Measurements from ENCODE around the gene FSD1.
"Not testable (repeated sequence)": the region's sequence is repeated elsewhere in the genome, so short reads cannot be mapped to it uniquely, and the experiment has no call there.

FSD1 gene

DNA sequence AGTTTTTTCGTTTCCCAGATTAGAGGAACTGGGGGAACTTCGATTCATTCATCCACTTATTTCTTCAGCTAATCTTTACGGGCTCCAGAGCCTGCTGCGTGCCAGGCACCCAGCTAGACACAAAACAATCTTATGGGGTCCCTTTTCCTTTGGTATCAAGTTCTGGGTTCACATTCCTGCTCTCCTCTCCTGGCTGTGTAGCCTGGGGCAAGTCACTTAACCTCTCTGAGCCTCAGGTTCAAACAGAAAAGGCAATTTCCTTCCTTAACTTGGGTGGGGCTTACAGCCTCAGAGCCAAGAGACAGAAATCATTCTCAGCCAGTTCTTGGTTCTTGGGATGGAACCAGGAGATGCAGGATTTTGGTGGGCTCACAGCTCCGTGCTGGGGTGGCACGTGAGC, 19.4 kb upstream of the FSD1 start:
- no peak for DNase-seq (ENCODE audit: low spot score)

DNA sequence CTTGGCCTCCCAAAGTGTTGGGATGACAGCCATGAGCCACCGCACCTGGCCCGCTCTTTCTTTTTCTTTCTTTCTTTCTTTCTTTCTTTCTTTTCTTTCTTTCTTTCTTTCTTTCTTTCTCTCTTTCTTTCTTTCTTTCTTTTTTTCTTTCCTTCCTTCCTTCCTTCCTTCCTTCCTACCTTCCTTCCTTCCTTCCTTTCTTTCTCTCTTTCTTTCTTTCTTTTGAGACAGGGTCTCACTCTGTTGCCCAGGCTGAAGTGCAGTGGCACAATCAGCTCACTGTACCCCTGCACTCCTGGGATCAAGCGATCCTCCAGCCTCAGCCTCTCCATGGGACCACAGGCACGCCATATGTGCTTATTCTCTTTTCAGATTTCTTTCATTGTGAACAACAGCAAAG, 18.3 kb upstream of the FSD1 start:
- not testable (repeated sequence) for DNase-seq (ENCODE audit: low spot score)

GRCh38 chr19:4288091-4288777, 16.2 kb upstream of the FSD1 start:
- DNase-seq (ENCODE audit: low spot score) = peak; percentile 39

DNA sequence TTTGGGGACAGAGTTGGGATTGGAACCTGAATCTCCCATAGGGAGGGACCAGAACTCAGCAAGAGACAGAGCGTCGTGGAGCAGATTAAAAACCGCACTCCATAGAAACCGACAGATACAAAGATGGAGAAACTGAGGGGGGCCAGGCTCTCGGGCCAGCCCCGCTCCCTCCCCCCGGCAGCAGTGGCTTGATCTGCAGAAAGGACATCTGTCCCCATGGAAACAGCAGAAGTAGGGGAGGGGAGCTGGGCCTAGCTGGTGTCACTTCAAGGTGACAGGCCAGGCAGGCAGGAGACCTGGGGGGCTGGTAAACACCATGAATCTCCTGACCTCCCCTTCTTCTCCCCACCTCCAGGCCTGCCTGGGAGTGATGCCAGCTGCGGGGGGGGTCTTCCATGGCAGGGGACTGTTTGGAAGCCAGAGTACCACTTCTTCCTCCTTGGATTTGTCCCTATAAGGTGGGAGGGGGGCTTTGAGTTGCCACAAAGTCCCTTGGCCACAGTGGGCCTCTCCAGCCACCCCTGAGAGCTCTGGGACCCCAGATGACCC, 13.1 kb upstream of the FSD1 start:
- no peak for DNase-seq (ENCODE audit: low spot score)

DNA sequence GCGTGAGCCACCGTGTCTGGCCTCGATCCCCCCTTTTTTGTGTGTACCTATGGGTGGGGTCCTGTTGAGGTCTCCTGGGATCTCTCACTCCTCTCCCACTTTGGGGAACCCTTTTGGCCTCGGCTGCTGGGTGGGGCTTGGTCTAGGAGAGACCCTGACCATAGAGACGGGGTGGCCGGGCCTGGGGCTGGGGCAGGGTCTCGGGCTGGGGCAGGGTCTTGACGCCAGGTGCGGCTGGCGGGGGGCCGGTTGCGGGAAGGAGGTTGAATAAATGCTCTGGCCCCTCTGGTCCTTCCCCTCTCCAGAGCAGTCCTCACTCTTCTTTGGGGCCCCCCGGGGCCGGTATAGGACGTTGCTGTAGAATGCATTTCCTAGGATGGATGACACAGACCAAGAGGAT, 11.9 kb upstream of the FSD1 start:
- DNase-seq (ENCODE audit: low spot score) = no peak

DNA sequence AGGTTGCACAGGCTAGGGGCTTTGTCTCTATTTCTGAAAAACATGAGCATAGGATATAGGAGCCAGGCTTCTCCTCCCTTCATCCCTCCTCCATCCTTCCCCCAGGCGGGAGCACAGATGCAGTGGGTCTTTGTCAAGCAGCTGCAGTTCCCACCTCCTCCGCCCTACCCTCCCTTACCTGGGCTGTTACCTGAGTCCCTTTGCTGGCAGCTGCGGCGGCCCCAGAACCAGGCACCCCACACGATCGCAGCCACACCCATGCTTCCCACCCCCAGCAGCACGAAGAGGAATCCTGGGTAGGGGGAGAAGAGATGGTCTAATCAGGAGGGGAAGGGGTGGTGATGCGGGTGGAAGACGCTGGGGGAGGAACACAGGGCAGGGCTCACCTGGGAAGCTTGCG, 10.0 kb upstream of the FSD1 start:
- DNase-seq (ENCODE audit: low spot score) = no peak

DNA sequence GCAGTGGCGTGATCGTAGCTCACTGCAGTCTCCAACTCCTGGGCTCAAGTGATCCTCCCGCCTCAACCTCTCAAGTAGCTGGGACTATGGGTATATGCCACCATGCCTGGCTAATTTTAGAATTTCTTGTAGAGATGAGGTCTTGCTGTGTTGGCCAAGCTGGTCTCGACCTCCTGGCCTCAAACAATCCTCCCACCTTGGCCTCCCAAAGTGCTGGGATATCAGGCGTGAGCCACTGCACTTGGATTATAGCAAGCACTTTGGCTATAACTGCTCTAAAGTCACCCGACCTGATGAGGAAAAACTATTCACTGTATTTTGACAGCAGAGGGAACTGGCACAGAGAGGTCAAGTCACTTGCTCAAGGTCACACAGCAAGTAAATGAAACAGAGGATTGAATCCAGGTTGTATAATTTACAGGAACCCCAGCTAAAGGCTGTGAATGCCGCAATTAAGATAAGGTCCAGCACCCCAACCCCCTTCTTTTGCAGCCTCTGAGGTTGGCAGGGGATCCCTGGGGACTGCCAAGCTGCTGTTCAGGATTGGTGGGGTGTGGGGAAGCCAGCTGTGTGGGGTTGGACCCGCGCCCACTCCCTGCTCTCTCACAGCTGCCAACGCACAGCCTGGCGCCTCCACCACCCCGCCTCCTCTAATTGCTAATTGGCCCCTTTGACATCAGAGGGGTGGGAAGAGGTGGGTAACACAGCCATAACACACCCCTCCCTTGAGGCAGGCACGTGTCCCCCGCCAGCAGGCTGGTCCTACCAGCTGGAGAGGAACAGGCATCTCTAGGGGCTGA, 8.2 kb upstream of the FSD1 start:
- no peak for DNase-seq (ENCODE audit: low spot score)

- no peak for DNase-seq (ENCODE audit: low spot score)
These were observed 6.2 kb upstream of the FSD1 start for GRCh38 chr19:4297901-4298809.

DNA sequence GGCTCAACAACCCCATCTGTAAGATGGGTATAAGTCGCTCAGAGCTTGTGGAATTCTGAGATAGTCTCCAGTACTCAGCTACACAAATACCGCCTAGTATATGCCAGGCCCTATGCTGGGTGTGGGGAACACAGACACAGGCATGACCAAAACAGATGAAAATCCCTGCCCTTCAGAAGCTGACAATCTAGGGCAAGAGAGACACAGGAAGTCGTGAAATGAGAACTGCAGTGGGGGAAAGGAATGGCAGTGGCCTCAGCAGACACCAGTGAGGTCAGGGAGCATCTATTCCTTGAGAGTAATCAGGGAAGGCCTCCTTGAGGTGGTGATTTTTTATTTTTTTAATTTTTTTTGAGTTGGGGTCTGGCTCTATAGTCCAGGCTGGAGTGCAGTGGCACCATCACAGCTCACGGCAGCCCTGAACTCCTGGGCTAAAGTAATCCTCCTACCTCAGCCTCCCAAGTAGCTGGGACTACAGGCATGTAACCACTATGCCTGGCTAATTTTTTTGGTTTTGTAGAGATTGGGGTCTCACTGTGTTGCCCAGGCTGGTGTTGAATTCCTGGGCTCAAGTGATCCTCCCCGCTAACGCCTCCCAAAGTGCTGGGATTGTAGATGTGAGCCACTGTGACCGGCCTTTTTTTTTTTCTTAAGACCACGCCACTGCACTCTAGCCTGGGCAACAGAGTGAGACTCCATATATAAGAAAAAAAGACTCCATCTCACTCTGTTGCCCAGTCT, 5.4 kb upstream of the FSD1 start:
- DNase-seq (ENCODE audit: low spot score) = no peak

DNA sequence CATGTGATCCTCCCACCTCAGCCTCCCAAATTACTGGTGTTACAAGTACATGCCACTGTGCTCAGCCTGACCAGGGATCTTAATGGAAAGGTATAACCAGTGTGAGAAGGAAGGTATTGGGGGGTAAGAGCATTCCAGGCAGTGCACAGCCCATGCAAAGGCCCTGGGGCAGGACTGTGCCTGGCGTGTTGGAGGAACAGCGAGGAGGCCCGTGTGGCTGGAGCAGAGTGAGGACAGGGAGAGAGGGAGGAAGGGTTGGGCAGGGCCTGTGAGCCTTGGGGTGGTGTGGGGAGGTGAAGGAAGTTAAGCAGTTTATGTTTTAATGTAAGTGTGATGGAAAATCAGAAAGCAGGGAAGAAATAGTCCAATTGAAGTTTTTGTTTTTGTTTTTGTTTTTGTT, 3.8 kb upstream of the FSD1 start:
- DNase-seq (ENCODE audit: low spot score) = no peak

GRCh38 chr19:4301590-4302242, 2.7 kb upstream of the FSD1 start:
- no peak for DNase-seq (ENCODE audit: low spot score)

DNA sequence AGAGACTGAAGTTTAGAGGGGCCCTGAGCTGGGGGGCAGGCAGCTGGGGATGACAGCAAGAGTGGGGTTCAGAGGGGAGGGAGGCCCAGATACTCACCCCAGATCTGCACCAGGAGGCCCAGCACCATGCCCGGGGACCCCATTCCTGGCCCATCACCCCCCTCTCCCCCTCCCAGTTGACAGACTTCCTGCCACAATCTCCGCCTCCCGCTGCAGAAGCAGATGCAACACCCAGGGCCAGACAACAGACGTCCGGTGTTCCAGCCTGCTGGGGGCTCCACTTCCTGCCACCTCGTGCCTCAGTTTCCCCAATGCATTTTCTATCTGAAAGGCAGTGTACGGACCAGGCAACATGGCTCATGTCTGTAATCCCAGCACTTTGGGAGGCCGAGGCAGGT, 2.2 kb upstream of the FSD1 start, which contains the start of gene TMIGD2:
TSS of gene TMIGD2 (minus strand) at position 147 of the 398 bp plus-strand sequence. CDS start at position 143, 4 bp downstream.
- no peak for DNase-seq (ENCODE audit: low spot score)

- DNase-seq (ENCODE audit: low spot score) = no peak
These were observed 420 bp upstream of the FSD1 start for GRCh38 chr19:4303819-4304537.

GRCh38 chr19:4305257-4305612, 837 bp downstream of the FSD1 start:
- no peak for DNase-seq (ENCODE audit: low spot score)

- DNase-seq (ENCODE audit: low spot score) = no peak
These were observed 1.3 kb downstream of the FSD1 start for GRCh38 chr19:4305659-4306058.

DNA sequence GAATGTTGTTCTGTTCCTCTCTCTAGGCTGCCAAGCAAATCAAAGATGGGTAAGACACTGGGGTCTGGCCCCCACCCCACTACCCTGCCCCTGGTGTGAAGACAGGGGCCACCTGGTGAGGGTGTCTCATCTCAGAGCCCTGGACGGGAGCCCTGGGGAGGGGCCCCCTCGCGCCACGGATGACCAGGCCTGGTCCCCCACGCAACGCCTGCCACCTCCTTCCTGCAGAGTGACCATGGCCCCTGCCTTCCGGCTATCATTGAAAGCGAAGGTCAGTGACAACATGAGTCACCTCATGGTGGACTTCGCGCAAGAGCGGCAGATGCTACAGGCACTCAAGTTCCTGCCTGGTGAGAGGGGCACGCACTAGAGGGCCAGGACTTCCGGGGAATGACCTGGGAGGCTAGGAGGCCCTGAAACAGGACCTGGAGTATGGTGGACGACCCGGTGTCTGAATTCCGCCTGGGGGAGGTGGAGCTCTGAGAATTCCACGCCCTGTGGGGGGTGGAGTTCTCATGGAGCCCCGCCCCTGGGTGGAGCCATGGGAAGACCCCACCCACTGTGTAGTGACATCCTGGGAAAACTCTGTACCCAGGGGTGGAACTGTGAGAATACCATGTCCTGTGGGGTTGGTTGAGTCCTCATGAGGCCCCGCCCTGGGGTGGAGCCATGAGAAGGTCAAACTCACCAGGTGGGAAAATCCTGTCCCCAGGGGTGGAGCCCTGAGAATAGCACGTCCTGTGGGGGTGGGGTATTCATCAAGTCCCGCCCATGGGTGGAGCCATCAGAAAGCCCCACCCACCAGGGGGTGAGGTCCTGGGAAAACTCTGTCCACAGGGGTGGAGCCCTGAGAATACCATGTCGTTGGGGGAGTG, 6.1 kb downstream of the FSD1 start:
- DNase-seq (ENCODE audit: low spot score) = no peak

DNA sequence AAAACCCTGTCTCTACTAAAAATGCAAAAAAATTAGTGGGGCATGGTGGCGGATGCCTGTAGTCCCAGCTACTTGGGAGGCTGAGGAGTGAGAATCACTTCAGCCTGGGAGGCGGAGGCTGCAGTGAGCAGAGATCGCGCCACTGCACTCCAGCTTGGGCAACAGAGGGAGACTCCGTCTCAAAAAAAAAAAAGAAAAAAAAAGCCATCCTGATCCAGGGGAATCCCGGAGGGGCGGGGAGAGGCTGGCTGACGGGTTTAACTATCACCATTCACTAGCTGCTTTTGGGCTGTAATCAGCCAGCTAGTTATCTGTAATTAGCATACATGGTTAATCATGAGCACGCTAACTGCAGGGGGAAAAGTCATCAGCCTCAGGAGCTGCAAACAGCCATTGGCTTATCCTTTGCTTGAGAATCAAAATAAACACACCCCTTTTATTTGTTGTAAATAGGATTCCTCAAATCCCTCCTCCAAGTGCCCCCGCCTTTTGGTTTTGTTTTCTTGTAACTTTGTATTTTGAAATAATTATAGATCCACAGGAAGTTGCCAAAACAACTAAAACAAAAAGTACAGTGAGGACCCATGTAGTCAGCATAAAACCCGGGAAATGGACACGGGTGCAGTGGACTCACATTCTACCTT, 9.6 kb downstream of the FSD1 start:
- DNase-seq (ENCODE audit: low spot score) = no peak

DNA sequence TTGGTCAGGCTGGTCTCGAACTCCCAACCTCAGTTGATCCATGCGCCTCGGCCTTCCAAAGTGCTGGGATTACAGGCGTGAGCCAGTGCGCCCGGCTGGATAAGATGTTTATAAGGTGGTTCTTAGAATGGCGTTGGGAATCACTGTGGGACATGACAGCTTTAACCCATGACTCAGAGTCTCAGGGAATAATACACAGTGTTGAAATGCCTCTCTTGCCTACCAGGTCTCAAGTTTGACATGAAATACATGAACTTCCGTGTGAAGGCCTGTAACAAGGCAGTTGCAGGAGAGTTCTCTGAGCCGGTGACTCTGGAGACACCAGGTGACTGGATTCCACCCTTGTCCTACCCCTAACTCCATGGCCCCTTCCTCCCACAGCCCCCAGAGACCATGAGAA, 12.6 kb downstream of the FSD1 start:
- DNase-seq (ENCODE audit: low spot score) = no peak

DNA sequence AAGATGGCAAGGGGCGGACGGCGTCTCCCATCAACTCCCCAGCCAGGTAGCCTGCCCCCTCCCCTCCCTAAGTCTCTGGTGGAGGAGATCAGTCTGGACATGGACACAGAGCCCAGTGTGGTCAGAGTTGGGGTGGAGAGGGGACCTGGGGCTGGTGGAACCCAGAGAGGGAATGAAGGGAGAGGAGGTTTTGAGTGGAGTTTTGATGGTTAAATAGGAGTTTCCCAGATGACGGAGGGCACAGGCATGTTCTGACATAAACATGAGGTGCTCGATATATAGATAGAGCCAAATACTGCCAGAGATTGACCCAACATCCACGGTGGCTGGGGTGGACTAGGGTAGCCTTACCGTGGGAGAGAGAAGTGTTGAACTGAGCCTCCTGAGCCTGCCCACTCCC, 14.1 kb downstream of the FSD1 start:
- DNase-seq (ENCODE audit: low spot score) = no peak
